Muscle layer of colon (tissue), 2 donors: ENCODE data around the gene CA11.
"Not testable (repeated sequence)": the region's sequence is repeated elsewhere in the genome, so short reads cannot be mapped to it uniquely, and the experiment has no call there.

ENCODE experiments used
- H3K27ac ChIP-seq: one replicate; pipeline ENCODE4 v1.7.0; 2013; ENCODE audit warnings: low read depth, mild to moderate bottlenecking, low read length, moderate library complexity
- H3K27me3 ChIP-seq, 2 donors: one replicate each; pipeline ENCODE4 v1.7.0; 2013; ENCODE audit warnings: low read length in 2 of 2, mild to moderate bottlenecking in 2 of 2; ENCODE audit not compliant: insufficient read depth in 2 of 2, control insufficient read depth in 1 of 2
- H3K36me3 ChIP-seq: one replicate; pipeline ENCODE4 v1.7.0; 2013; ENCODE audit warnings: mild to moderate bottlenecking, low read length; ENCODE audit not compliant: insufficient read depth
- H3K4me1 ChIP-seq: one replicate; pipeline ENCODE4 v1.7.0; 2013; ENCODE audit warnings: mild to moderate bottlenecking, low read length; ENCODE audit not compliant: insufficient read depth
- H3K4me3 ChIP-seq, 2 donors: one replicate each; pipeline ENCODE4 v1.7.0; 2013; ENCODE audit warnings: low read length in 2 of 2, low read depth in 1 of 2, mild to moderate bottlenecking in 1 of 2, moderate library complexity in 1 of 2
- H3K9ac ChIP-seq: one replicate; pipeline ENCODE4 v1.7.0; 2013; ENCODE audit warnings: low read length
- H3K9me3 ChIP-seq: one replicate; pipeline ENCODE4 v1.7.0; 2013; ENCODE audit warnings: mild to moderate bottlenecking, low read length
- donor health status: abdominal sarcoma.
- donor health status: Adenocarcinoma of cecum.

CA11 gene

DNA sequence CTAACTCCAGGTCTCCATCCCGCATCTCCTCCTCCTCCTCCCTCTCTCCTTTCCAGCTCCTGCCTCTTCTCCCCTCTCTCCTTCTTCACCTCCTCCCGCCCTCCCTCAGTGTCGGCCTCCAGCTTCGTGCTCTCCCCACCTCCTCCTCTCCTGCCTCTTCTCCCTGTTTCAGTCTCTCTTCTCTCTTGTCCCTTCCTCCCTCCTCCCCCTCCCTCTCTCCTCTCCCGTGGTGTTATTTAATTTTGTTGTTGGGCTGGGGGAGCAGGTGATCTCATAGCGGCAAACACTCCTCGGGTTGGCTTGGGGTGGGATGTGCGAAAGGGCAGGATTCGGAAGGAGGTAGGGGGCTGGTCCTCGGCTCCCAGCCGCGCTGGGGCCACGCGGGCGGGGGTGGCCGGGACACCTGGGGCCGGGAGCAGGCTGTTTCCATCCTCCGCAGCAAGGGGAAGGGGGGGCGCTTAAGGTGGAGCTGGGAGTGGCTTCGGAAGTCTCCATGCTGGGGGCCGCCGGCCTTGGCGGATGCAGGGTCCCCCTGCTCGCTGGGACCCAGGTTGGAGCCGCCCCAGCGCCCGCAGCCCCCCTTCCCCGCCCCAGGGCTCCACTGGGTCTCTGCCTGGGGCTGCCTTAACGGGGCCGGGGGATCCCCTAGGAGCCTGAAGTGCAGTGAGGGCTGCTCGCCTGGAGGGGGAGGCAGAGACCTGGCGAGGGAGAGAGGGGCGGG, at the start of gene CA11:
Gene CA11, minus strand, starts transcription at position 187 of the 721 bp plus-strand sequence. CDS start 555 bp downstream, outside the sequence.
- Histone ChIP-seq H3K27ac (peak within 1 kb of the TSS; percentile 89), H3K4me1 (peaks cover 21% of the 10 kb centered on the region), H3K27me3 (no peaks in the 10 kb centered on the region), H3K36me3 (no peaks in the 10 kb centered on the region), H3K9me3 (no peaks in the 10 kb centered on the region), H3K4me3 (peak within 1 kb of the TSS; percentile 66 to 86), H3K9ac (peak within 1 kb of the TSS; percentile 82)

DNA sequence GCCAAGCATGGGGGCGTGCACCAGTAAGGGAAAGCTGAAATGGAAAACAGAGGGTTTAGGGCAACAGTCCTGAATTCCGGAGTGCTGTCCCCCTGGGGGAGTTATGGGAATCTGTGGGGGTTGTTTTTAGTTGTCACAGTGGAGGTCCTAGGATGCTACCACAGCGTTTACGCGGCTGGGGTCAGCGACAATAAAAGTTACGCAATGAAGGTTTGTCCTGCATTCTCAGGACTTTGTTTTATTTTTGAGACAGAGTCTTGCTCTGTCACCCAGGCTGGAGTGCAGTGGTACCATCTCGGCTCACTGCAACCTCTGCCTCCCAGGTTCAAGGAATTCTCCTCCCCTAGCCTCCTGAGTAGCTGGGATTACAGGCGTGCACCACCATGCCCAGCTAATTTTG, 47.6 kb upstream of the CA11 start:
- not testable (repeated sequence) for H3K36me3 ChIP-seq, H3K9me3 ChIP-seq, H3K27me3 ChIP-seq, H3K4me1 ChIP-seq, H3K4me3 ChIP-seq, H3K9ac ChIP-seq, H3K27ac ChIP-seq

DNA sequence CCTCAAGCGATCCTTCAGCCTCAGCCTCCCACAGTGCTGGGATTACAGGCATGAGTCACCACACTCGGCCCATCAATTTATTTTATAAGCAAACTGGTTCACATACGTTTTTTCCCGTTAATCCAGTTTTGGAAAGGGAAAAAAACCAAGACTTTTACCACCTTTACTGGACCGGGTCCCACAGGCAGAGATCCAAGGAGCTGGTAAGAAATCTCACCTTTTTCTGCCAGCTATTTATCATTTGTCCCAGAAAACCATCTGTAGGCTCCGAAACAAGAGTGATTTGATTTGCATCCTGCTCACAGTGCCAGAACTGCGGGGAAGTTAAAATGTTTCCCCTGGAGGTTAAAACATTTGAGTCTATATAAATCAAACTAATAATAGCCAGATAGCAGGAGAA, 43.5 kb upstream of the CA11 start:
- H3K27ac ChIP-seq, result no peak overlapping the region

DNA sequence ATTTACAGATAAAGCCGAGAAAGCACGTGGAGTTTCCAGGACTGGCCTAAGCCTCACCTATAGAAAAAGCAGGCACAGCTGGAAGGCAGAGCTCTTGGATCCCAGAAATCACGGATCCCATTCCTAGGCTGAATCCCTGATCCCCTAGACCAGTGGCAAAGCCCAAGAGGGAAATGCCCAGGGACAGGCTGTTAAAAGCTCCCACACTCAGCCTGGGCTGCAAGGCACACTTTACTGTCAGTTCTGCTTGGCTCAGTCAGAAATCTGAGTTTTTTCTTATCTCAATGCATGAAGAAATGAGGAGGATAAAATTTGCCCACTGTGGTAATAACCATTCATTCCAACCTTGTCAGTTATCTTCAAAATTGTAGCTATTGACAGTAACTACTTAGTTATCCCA, 41.8 kb upstream of the CA11 start:
- H3K36me3 ChIP-seq, result no peaks in the 10 kb centered on the region
- no peaks in the 10 kb centered on the region for H3K9me3 ChIP-seq
- no peaks in the 10 kb centered on the region for H3K4me1 ChIP-seq
- H3K27me3 ChIP-seq, result no peaks in the 10 kb centered on the region
- H3K9ac ChIP-seq, result no peak overlapping the region
- no peak overlapping the region for H3K27ac ChIP-seq
- H3K4me3 ChIP-seq, result no peak overlapping the region

More for the DNA sequence above, 43.5 kb upstream of the CA11 start:
- no peaks in the 10 kb centered on the region for H3K9me3 ChIP-seq
- H3K27me3 ChIP-seq, result no peaks in the 10 kb centered on the region
- H3K9ac ChIP-seq, result no peak overlapping the region
- no peaks in the 10 kb centered on the region for H3K4me1 ChIP-seq
- no peak overlapping the region for H3K4me3 ChIP-seq
- no peaks in the 10 kb centered on the region for H3K36me3 ChIP-seq

DNA sequence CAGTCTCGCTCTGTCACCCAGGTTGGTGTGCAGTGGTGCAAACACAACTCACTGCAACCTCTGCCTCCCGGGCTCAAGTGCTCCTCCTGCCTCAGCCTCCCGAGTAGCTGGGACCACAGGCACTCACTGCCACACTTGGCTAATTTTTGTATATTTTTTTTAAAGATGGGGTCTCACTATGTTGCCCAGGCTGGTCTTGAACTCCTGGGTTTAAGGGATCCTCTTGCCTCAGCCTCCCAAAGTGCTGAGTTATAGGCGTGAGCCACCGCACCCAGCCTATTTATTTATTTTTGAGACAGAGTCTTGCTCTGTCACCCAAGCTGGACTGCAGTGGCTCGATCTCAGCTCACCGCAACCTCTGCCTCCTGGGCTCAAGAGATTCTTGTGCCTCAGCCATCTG, 40.6 kb upstream of the CA11 start:
- H3K36me3 ChIP-seq, H3K4me1 ChIP-seq, H3K9ac ChIP-seq, H3K9me3 ChIP-seq, H3K27ac ChIP-seq, H3K27me3 ChIP-seq, H3K4me3 ChIP-seq: not testable (repeated sequence)

DNA sequence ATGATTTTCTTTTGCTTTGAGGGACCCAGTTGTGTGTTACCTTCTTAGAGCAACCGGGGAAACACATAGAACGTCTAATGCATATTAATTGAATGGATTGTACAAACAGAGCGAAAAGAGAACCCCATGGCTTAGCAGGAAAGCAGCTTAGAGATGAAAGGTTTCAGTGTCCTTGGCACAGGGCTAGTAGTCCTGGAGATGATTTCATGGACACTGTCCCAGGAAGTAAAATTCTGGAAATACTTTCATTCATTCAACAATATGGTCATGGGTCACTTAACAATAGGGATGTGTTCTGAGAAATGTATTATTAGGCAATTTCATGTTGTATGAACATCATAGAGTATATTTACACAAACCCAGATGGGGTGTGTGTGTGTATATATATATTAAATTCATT, 40.1 kb upstream of the CA11 start:
- Histone ChIP-seq H3K9ac (no peak overlapping the region), H3K27me3 (no peaks in the 10 kb centered on the region), H3K4me3 (no peak overlapping the region), H3K9me3 (no peaks in the 10 kb centered on the region), H3K4me1 (no peaks in the 10 kb centered on the region), H3K27ac (no peak overlapping the region), H3K36me3 (no peaks in the 10 kb centered on the region)

DNA sequence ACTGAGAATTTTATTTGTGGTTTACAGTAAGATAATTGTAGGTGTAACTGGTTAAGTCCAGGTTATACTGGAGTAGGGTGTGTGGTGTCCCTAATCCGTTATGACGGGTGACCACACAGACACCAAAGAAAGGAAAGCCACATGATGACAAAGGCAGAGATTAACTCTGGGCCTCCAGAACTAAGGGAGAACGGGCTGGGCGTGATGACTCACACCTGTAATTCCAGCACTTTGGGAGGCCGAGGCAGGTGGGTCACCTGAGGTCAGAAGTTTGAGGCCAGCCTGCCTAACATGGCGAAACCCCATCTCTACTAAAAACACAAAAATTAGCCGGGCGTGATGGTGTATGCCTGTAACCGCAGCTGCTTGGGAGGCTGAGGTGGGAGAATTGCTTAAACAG, 39.6 kb upstream of the CA11 start:
- H3K9me3 ChIP-seq, result no peaks in the 10 kb centered on the region
- H3K36me3 ChIP-seq, result no peaks in the 10 kb centered on the region
- no peaks in the 10 kb centered on the region for H3K27me3 ChIP-seq
- H3K4me3 ChIP-seq, result no peak overlapping the region
- H3K4me1 ChIP-seq, result no peaks in the 10 kb centered on the region
- H3K9ac ChIP-seq, result no peak overlapping the region
- H3K27ac ChIP-seq, result no peak overlapping the region

DNA sequence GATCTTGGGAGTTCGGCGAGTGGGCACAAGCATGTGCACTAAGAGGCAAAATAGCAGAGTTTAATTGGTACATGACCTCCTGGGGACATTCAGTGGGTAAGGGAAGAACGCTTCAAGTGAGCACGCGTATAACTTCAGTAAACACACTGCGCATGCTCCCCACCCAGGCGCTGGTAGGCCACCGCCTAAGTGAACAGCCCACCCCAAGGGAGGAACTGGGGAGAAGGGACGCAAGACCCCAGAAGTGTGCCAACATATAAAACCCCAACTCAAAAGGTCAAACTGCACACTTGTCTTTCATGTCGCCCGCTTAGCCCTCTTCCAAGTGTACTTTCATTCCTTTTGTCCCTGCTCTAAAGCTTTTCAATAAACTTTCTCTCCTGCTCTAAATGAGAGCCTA, 37.4 kb upstream of the CA11 start:
- peak overlapping the region in 1 of 2 donors; percentile 18 for H3K4me3 ChIP-seq
- H3K9me3 ChIP-seq, result no peaks in the 10 kb centered on the region
- no peak overlapping the region for H3K27ac ChIP-seq
- no peaks in the 10 kb centered on the region for H3K27me3 ChIP-seq
- H3K36me3 ChIP-seq, result no peaks in the 10 kb centered on the region
- no peaks in the 10 kb centered on the region for H3K4me1 ChIP-seq
- H3K9ac ChIP-seq, result no peak overlapping the region

DNA sequence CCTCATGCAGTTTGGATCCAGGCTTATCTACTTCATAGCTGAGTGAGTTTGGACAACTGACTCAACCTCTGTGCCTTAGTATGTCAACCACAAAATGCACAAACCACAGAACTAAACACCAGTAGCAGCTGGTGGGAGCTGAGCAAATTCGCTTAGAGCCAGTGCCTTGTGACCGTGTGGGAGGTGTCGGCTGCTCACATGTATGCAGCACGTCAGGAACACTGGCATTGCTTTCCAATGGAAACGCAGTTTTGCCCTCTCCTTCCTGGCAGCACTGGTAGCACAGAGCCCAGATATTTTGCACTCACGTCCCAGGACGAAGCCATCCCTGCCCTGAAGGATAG, 35.1 kb upstream of the CA11 start:
- H3K4me3 ChIP-seq, result no peak overlapping the region

DNA sequence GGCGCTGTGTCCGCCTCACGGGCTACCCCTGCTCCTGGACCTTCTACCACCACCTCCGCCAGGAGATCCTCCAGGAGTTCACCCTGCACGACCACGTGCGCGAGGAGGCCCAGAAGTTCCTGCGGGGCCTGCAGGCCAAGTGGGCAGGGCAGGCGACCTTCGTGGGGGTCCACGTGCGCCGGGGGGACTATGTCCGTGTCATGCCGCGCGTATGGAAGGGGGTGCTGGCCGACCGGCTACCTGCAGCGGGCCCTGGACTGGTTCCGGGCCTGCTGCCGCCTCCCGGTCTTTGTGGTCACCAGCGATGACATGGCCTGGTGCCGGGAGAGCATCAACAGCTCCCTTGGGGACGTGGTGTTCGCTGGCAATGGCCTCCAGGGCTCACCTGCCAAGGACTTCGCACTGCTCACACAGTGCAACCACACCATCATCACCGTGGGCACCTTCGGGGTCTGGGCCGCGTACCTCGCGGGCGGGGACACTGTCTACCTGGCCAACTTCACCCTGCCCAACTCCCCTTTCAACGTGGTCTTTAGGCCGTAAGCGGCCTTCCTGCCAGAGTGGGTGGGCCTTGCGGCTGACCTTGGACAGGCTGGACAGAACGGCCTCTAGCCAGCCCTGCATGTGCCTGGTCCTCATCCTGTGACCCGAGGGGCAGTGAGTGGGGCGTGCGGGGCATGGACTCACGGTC, 34.6 kb upstream of the CA11 start:
- no peak overlapping the region for H3K27ac ChIP-seq
- no peaks in the 10 kb centered on the region for H3K27me3 ChIP-seq
- no peaks in the 10 kb centered on the region for H3K36me3 ChIP-seq
- no peaks in the 10 kb centered on the region for H3K9me3 ChIP-seq
- H3K9ac ChIP-seq, result no peak overlapping the region
- H3K4me3 ChIP-seq, result no peak overlapping the region
- peaks cover 2% of the 10 kb centered on the region for H3K4me1 ChIP-seq

More for the DNA sequence above, 35.1 kb upstream of the CA11 start:
- Histone ChIP-seq H3K36me3 (no peaks in the 10 kb centered on the region), H3K4me1 (no peaks in the 10 kb centered on the region), H3K27me3 (no peaks in the 10 kb centered on the region), H3K9me3 (no peaks in the 10 kb centered on the region), H3K9ac (no peak overlapping the region), H3K27ac (no peak overlapping the region)

DNA sequence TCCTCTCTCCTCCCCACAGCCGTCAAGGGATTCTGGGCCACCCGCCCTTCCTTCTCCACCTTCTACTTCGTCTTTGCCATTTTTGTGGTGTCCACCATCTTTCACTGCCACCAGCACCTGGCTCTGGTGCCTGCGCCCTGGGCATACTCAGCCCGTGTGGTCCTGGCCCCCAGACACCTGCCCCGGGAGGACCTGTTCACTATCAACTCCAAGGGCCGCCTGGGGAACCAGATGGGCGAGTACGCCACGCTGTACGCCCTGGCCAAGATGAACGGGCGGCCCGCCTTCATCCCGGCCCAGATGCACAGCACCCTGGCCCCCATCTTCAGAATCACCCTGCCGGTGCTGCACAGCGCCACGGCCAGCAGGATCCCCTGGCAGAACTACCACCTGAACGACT, 34.0 kb upstream of the CA11 start:
- not testable (repeated sequence) for H3K9ac ChIP-seq, H3K27me3 ChIP-seq, H3K36me3 ChIP-seq, H3K4me3 ChIP-seq, H3K27ac ChIP-seq, H3K4me1 ChIP-seq, H3K9me3 ChIP-seq

DNA sequence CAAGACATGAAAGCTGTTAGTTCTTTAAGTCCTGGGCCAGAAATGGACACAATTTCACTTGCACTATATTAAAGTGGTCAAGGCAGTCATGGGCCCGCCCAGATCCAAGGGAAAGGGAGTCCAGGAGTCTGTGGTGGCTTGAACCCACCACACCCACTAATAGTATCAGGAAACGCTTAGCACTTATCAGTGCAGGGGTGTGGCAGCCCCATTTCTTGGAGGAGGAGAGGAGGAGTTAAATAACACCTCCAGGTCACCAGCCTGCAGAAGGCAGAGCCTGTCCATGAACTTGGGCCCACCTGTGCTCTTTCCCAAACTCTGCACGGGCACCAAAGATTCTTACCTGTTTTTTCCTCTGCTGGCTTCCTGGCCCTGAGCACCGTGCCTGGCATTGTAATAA, 32.2 kb upstream of the CA11 start:
- Histone ChIP-seq H3K9ac (no peak overlapping the region), H3K9me3 (no peaks in the 10 kb centered on the region), H3K27me3 (no peaks in the 10 kb centered on the region), H3K36me3 (no peaks in the 10 kb centered on the region), H3K27ac (no peak overlapping the region), H3K4me3 (no peak overlapping the region), H3K4me1 (peaks cover 10% of the 10 kb centered on the region)
